Measurements from ENCODE around the gene SLC25A23.

DNA sequence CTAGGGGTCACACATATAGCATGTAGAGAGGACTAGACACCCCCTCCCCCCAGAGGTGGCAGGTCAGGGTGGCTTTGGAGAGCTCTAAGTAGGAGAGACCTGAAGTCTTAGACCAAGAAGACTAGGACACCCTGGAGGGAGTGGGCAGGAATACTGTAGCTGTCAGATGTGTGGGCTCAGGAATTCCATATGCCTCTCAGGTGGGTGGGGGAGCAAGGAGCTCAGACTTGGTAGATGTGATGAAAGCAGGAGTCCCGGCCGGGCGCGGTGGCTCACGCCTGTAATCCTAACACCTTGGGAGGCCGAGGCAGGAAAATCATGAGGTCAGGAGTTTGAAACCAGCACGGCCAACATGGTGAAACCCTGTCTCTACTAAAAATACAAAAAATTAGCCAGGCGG lies 6.1 kb upstream of the SLC25A23 start:
- TF ChIP-seq, protein P1, sequence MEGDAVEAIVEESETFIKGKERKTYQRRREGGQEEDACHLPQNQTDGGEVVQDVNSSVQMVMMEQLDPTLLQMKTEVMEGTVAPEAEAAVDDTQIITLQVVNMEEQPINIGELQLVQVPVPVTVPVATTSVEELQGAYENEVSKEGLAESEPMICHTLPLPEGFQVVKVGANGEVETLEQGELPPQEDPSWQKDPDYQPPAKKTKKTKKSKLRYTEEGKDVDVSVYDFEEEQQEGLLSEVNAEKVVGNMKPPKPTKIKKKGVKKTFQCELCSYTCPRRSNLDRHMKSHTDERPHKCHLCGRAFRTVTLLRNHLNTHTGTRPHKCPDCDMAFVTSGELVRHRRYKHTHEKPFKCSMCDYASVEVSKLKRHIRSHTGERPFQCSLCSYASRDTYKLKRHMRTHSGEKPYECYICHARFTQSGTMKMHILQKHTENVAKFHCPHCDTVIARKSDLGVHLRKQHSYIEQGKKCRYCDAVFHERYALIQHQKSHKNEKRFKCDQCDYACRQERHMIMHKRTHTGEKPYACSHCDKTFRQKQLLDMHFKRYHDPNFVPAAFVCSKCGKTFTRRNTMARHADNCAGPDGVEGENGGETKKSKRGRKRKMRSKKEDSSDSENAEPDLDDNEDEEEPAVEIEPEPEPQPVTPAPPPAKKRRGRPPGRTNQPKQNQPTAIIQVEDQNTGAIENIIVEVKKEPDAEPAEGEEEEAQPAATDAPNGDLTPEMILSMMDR (conservative IDR thresholded peaks at IDR 0.05): no peak
- no peak for TF ChIP-seq EZH2 (IDR thresholded peaks at IDR 0.05; ENCODE audit: low read depth)
